Duodenal mucosa (tissue), 2 donors: ENCODE results near the gene ZSCAN18.
A peak's percentile ranks its signal among the peaks of the same experiment; 100 is the strongest.
"Not testable (repeated sequence)": the region's sequence is repeated elsewhere in the genome, so short reads cannot be mapped to it uniquely, and the experiment has no call there.

Source experiments
- H3K27ac ChIP-seq: one replicate; pipeline ENCODE4 v1.7.0; 2013; ENCODE audit warnings: low read depth, low read length
- H3K27me3 ChIP-seq, 2 donors: one replicate each; pipeline ENCODE4 v1.7.0; 2013; ENCODE audit warnings: low read length in 2 of 2, control low read depth in 1 of 2; ENCODE audit not compliant: insufficient read depth in 2 of 2, control insufficient read depth in 1 of 2
- H3K36me3 ChIP-seq, 2 donors: one replicate each; pipeline ENCODE4 v1.7.0; 2013; ENCODE audit warnings: low read length in 2 of 2, control low read depth in 1 of 2; ENCODE audit not compliant: insufficient read depth in 2 of 2, control insufficient read depth in 1 of 2
- H3K4me1 ChIP-seq, 2 donors: one replicate each; pipeline ENCODE4 v1.7.0; 2013; ENCODE audit warnings: low read length in 2 of 2, control low read depth in 1 of 2; ENCODE audit not compliant: insufficient read depth in 2 of 2, control insufficient read depth in 1 of 2
- H3K4me3 ChIP-seq, 2 donors: one replicate each; pipeline ENCODE4 v1.7.0; 2013; ENCODE audit warnings: low read length in 2 of 2, low read depth in 1 of 2
- H3K9ac ChIP-seq, 2 donors: one replicate each; pipeline ENCODE4 v1.7.0; 2013; ENCODE audit warnings: low read length in 2 of 2, low read depth in 1 of 2
- H3K9me3 ChIP-seq, 2 donors: one replicate each; pipeline ENCODE4 v1.7.0; 2013; ENCODE audit warnings: low read length in 2 of 2, control low read depth in 1 of 2; ENCODE audit not compliant: control insufficient read depth in 1 of 2

The ZSCAN18 gene

GRCh38 chr19:58097781-58098681, at the start of gene ZSCAN18:
Gene ZSCAN18, minus strand, starts transcription at chr19:58098231. Its CDS starts 7,964 bp downstream, at chr19:58090267.
- Histone ChIP-seq H3K9me3 (peaks cover 12 to 42% of the 10 kb centered on the region in 2 donors), H3K9ac (peak within 1 kb of the TSS; percentile 79 to 85), H3K4me1 (peaks cover 0 to 9% of the 10 kb centered on the region in 2 donors), H3K27ac (peak within 1 kb of the TSS; percentile 84), H3K36me3 (no peaks in the 10 kb centered on the region), H3K27me3 (no peaks in the 10 kb centered on the region), H3K4me3 (peak within 1 kb of the TSS; percentile 79)

GRCh38 chr19:58147475-58147874, 49.4 kb upstream of the ZSCAN18 start:
- H3K27ac ChIP-seq, H3K9ac ChIP-seq, H3K4me1 ChIP-seq, H3K27me3 ChIP-seq, H3K36me3 ChIP-seq, H3K4me3 ChIP-seq: not testable (repeated sequence)
- peaks cover 26 to 30% of the 10 kb centered on the region in 2 donors for H3K9me3 ChIP-seq

- H3K27me3 ChIP-seq: no peaks in the 10 kb centered on the region
- no peak overlapping the region for H3K27ac ChIP-seq
- peaks cover 9 to 17% of the 10 kb centered on the region in 2 donors for H3K36me3 ChIP-seq
- peaks cover 7 to 8% of the 10 kb centered on the region in 2 donors for H3K4me1 ChIP-seq
- no peak overlapping the region for H3K4me3 ChIP-seq
- H3K9ac ChIP-seq: no peak overlapping the region
- peaks cover 35 to 37% of the 10 kb centered on the region in 2 donors for H3K9me3 ChIP-seq
Measured at GRCh38 chr19:58145849-58146248, 47.8 kb upstream of the ZSCAN18 start.

GRCh38 chr19:58134244-58134643, 36.2 kb upstream of the ZSCAN18 start:
- H3K9me3 ChIP-seq: peaks cover 76 to 90% of the 10 kb centered on the region in 2 donors
- no peaks in the 10 kb centered on the region for H3K4me1 ChIP-seq
- peak overlapping the region; percentile 15 to 21 for H3K4me3 ChIP-seq
- H3K36me3 ChIP-seq: peaks cover 43 to 75% of the 10 kb centered on the region in 2 donors
- no peak overlapping the region for H3K9ac ChIP-seq
- no peak overlapping the region for H3K27ac ChIP-seq
- no peaks in the 10 kb centered on the region for H3K27me3 ChIP-seq

- no peak overlapping the region for H3K27ac ChIP-seq
- peaks cover 83 to 96% of the 10 kb centered on the region in 2 donors for H3K9me3 ChIP-seq
- H3K9ac ChIP-seq: no peak overlapping the region
- peak overlapping the region; percentile 48 to 57 for H3K4me3 ChIP-seq
- no peaks in the 10 kb centered on the region for H3K4me1 ChIP-seq
- H3K36me3 ChIP-seq: peaks cover 54 to 59% of the 10 kb centered on the region in 2 donors
- H3K27me3 ChIP-seq: no peaks in the 10 kb centered on the region
Measured at GRCh38 chr19:58129284-58129683, 31.3 kb upstream of the ZSCAN18 start.

GRCh38 chr19:58128041-58128685, 30.1 kb upstream of the ZSCAN18 start:
- Histone ChIP-seq H3K27me3 (no peaks in the 10 kb centered on the region), H3K27ac (no peak overlapping the region), H3K4me3 (peak overlapping the region; percentile 48 to 57), H3K4me1 (no peaks in the 10 kb centered on the region), H3K36me3 (peaks cover 43 to 51% of the 10 kb centered on the region in 2 donors), H3K9ac (no peak overlapping the region), H3K9me3 (peaks cover 86 to 96% of the 10 kb centered on the region in 2 donors)

GRCh38 chr19:58123354-58123753, 25.3 kb upstream of the ZSCAN18 start:
- Histone ChIP-seq H3K27ac (no peak overlapping the region), H3K9ac (no peak overlapping the region), H3K4me3 (peak overlapping the region in 1 of 2 donors; percentile 19), H3K36me3 (peaks cover 11 to 14% of the 10 kb centered on the region in 2 donors), H3K27me3 (no peaks in the 10 kb centered on the region), H3K9me3 (peaks cover 88 to 91% of the 10 kb centered on the region in 2 donors), H3K4me1 (no peaks in the 10 kb centered on the region)

- H3K36me3 ChIP-seq: no peaks in the 10 kb centered on the region
- H3K4me3 ChIP-seq: peak overlapping the region; percentile 11 to 25
- H3K27ac ChIP-seq: no peak overlapping the region
- no peaks in the 10 kb centered on the region for H3K27me3 ChIP-seq
- H3K4me1 ChIP-seq: no peaks in the 10 kb centered on the region
- H3K9me3 ChIP-seq: peaks cover 74 to 77% of the 10 kb centered on the region in 2 donors
- no peak overlapping the region for H3K9ac ChIP-seq
Measured at GRCh38 chr19:58118979-58119733, 21.1 kb upstream of the ZSCAN18 start.

- Histone ChIP-seq H3K27me3 (no peaks in the 10 kb centered on the region), H3K9ac (no peak overlapping the region), H3K36me3 (no peaks in the 10 kb centered on the region), H3K4me3 (no peak overlapping the region), H3K27ac (no peak overlapping the region), H3K9me3 (peaks cover 70 to 76% of the 10 kb centered on the region in 2 donors), H3K4me1 (no peaks in the 10 kb centered on the region)
Measured at GRCh38 chr19:58117841-58118575, 20.0 kb upstream of the ZSCAN18 start.
